Measurements from ENCODE around the gene CST9.
"Not testable (repeated sequence)": the region's sequence is repeated elsewhere in the genome, so short reads cannot be mapped to it uniquely, and the experiment has no call there.

CST9 gene

DNA sequence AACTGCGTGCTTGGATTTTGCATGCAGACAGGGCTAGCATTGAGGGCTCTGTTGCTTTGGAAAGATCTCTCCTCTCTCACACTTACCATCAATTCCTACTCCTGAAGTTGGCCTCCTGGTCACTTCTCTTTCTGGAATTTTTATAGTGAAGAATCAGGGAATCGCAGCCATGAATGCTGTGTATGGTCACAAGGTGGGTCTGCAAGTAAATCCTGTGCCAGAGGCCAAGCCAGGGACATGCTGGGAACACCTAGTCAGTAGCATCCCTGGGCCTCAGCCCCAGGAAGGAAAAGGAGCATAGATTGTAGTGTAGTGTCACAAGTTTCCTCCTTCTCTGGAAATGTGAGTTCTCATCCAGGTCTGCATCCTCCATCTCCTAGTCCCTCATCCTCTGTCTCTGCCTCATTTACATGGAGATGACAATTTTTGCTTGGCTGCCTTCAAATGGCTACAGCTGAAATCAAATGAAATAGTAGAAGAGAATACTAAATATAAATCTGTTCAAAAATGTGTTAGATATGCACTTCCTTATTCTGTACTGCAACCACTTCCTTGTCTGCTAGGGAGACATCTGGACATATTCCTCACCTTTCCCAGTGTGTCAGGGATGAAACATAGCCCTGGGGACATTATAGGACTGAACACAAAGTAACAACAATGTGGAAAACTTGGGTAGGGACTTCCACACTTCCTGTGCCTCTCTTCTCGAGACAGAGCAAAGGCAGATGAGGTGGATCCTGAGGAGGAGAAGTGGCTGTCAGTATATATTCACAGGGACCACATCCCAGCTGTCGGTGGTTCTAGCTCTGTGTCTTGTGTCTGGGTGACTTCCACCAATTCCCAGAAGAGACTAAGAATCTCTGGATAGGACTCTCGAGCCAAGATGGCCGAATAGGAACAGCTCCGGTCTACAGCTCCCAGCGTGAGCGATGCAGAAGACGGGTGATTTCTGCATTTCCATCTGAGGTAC lies 17.0 kb downstream of the CST9 start:
- in situ Hi-C loops (cut with MboI; ENCODE audit: low sequenced_read_pairs) = no loop called here

DNA sequence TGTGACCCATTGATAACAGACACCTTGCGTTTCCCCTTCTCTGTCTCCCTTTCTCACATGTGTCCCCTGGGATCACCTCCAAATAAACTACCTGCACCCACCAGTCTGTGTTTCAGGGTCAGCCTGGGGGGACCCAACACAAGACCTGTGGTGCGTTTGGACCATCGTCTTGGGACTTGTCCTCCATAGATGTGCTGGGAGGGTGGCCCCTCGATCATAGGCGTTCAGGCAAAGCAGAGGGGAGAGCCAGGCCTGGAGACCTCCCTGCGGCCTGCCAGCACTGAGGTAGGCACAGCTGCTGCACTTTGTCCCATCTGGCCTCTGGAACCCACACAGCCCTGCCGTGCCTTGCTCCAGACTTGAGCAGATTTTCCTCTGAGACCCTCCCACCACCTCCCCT lies 18.1 kb downstream of the CST9 start:
- in situ Hi-C loops (cut with MboI; ENCODE audit: low sequenced_read_pairs) = no loop called here

DNA sequence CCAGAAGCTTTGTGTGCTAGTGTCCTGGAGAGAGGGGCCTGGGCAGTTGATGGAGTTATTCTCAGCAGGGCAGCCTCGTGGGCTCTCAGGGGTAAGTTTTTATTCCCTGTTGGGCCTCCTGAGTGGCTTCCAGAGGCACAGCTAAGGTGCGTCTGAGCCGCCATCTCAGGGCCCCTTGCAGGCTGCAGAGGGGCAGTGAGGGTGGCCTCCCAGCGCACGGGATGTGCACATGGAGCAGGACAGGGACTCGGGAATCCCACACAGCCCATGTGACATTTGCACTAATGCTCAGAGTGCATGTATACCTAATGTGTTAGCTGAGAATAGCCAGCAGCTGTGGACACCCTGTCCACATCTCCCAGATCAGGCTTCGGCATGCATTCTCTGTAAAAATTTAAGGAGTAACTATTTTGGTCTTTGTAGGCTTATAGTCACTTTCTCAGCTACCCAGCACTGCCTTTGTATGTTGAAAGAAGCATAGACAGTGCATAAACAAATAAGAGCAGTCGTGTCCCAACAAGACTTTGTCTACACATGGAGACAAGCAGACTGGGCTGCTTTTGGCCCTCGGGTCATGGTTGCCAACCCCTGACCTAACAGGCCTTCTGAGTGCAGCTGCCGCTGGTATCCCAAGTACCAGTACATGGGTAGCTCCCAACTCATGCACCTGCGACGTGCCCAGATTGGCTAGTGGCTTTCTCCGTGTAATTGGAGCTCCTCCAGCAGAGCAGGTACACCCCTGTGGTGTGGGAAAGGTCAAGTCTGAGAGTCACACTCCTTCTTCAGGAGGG lies 18.8 kb downstream of the CST9 start:
- in situ Hi-C loops (cut with MboI; ENCODE audit: low sequenced_read_pairs) = no loop called here

DNA sequence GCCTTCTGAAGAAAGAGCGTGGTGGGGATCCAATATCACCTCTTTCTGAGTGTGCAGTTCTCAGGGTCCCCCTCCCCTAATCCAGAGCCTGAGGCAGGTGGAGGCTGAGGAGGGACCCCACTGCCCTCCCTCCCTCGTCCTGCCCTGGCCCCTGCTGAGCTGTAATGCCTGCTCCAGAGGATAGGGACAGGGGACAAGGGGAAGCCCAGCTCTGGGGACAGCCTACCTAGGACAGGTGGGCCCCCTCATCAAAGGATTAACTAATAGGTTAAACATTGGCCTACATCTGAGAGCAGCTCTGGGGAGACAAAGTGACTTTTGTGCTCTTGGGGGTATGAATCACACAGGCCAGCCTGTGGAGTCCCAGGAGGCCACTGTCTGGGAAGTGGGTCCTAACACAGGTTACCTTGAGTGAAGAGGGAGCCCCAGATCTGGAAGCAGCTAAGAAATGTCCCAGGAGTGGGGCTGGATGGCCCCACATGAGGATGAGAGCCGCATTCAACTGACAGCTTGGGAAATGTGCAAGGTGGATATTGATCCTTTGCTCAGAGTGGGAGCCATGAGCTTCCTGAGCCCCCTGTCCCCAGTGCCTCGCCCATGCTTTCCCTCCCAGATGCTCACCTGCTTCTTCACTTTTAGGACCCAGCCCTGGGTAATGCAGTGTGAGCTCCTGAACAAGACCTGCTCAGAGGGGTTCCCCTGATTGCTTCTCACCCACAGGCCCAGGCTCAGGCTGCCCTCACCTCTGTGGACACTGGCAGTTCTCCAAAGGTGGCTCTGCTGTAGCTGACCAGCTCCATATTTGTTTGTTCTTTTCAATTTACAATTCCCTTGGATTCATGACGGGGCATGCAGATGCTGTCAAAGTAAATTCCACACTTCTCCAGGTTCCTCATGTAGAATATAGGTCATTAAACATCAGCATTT lies 19.6 kb downstream of the CST9 start:
- in situ Hi-C loops (cut with MboI; ENCODE audit: low sequenced_read_pairs) = no loop called here

DNA sequence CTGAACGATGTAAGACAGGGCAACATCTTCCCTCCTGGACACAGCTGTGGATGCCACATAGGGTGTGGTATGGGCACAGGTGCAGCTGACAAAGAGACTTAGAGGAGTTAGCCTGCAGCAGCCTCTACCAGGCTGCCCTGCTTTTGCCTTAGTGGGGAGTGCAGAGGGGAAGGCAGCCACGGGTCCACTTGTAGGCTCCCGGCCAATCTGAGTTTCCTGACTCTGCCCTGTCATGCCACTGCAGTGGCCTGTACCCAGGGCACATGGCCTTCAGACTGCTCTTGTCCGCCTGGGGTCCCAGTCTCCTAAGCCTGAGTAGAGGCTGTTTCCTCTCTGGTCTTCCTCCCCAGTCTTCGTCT lies 20.3 kb downstream of the CST9 start:
- in situ Hi-C loops (cut with MboI; ENCODE audit: low sequenced_read_pairs) = no loop called here

DNA sequence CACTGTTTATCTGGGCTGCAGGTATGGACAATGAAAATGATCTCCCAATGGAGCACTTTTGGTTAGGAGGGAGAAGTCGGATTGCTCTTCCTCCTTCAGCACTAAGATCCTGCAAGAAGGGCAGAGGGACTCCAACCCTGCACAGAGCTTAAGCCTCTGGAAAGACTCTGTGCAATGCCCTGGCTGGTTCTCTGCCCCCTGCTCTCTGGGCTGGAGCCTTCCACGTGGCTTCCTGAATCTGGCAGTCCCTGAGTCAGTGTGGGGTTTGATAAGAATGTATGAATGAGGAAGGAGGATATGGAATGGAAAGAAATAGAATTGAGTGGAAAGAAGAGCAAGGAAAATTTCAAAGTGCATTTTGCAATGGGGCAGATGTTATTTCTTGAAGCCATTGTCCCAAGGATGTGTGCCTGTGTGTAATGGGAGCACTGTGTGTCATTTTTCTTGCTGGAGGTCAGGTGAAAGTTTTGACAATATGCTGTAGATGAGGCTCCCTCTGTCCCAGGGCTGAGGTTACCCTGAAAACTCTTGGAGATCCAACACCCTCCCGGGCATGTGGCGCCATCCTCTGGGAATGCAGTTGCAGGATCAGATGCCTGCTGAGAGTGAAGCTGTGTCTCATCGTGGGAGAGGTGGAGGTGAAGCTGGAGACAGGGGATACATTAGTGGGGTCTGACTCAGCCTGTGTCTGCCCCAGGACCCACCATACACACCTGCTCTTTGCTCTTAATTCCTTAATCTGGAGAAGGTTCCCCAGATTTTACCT lies 21.1 kb downstream of the CST9 start:
- in situ Hi-C loops (cut with MboI; ENCODE audit: low sequenced_read_pairs) = no loop called here

DNA sequence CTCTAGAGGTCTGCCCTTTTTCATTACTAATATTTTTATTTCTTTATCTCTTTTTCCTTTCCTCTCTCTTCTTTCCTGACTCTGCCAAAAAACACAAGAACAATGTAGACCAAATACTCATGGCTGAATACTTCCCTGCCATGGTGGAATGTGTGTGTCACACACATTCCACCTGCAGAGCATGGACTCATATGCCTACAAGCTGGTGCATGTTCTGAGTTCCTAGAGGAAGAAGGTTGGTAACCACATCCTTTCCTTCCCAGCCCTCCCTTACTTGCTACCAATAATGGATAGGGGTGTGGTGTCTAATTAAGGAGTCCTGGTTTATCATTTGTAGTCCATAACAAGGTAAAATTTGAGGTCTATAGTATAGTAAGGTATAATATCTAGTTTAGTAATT lies 22.2 kb downstream of the CST9 start:
- in situ Hi-C loops (cut with MboI; ENCODE audit: low sequenced_read_pairs) = no loop called here

DNA sequence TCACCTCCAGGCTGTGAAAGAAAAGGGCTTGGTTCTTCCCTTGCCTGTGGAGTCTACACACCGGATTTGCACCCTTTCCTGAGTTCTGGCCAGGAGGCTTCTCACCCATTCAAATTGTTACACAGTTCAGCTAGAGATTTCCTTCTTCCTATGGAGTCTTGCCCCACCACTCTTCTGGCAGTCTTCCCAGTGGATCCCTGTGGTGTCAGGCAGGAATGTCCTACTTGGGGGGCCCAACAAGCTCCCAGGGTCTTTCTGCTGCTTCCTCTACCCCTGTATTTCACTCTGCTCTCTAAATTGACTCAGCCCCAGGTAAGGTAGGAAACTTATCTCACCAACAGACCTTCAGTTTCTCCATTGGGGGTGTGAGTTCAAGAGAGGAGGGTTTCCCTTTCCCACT lies 23.4 kb downstream of the CST9 start:
- in situ Hi-C loops (cut with MboI; ENCODE audit: low sequenced_read_pairs) = no loop called here

DNA sequence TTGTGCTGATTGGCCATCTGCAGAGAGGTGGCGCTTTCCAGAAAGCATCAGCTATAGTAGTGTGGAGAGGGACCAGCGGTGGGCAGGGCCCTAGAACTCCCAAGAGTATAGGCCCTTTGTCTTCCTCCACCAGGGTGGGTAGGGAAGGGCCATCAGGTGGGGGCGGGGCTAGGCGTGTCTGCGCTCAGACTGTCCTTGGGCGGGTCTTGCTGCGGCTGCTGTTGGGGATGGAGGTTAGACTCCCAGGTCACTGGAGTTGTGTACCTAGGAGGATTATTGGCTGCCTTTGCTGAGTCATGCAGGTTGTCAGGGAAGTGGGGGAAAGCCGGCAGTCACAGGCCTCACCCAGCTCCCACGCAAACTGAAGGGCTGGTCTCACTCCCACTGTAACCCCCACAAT lies 23.9 kb downstream of the CST9 start:
- in situ Hi-C loops (cut with MboI; ENCODE audit: low sequenced_read_pairs) = not testable (repeated sequence)

DNA sequence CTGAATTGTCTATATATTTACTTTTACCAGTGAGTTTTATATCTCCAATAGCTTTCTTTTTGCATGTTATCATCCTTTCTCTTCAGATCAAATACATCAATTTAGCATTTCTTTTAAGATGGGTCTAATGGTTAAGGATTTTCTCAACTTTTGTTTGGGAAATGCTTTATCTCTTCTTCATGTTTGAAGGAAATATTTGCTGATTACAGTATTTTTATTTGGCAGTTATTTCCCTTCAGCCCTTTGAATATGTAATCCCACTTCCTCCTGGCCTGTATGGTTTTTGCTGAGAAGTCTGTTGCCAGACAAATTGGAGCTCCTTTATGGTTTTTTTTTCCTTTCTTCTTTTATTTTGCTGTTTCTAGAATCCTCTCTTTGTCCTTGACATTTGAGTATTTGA lies 30.7 kb downstream of the CST9 start:
- in situ Hi-C loops (cut with MboI; ENCODE audit: low sequenced_read_pairs) = no loop called here

DNA sequence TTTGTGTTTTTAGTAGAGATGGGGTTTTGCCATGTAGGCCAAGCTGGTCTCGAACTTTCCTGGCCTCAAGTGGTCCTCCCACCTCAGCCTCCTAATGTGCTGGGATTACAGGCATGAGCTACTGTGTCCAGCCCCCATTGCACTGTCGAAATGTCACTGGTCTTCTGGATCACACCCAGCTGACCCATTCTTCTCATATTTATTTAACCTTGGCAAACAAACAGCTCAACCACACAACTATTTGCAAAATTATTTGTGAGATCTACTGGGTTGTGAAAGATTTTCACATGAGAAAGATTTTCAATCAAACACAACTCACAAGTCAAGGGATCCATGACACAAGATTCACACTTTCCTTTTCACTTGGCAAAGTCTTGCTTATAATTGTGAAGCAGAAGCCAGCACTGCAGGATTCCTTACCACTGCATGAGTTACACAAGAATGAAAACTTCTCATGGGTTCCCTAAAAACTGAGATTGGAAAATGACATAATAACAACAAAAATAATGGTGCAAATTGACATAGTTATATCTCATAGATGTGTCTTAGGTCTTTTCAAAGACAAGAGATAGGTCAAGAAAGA lies 35.4 kb downstream of the CST9 start:
- in situ Hi-C loops (cut with MboI; ENCODE audit: low sequenced_read_pairs) = no loop called here

DNA sequence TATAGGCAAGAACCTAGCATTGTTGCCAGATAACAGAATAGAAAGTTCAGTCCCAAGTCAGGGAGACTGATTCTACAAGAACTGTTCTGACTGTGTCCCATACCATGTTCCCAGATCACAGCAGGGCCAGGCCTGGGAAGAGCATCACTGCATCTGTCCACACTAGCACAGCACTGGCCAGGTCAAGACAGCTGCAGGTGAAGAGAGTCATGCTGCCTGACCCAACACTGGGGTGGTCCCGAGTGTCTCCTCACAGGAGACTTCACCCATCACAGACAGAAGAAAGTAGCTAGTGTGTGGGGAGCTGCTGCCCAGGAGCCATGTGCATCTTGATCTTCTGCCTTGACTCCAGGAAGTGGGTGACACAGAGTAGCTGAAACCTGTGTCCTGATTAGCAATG lies 36.1 kb downstream of the CST9 start:
- in situ Hi-C loops (cut with MboI; ENCODE audit: low sequenced_read_pairs) = no loop called here

DNA sequence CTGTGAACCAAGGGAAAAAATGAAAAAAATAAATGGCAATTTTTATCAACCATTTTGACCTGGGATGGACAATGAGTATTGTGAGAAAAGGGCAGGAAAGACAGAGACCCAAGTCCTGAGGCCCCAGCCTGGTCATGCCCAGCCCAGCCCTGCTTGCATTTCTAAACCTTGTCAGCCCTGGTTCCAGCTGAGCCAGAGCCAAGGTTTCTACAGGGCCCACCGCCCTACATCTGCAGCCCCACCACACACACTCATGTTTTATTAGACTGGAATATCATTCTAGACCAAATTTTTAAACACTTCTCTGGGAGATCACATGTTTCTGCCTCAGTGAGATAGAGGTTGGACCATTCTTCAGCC lies 36.8 kb downstream of the CST9 start:
- in situ Hi-C loops (cut with MboI; ENCODE audit: low sequenced_read_pairs) = no loop called here

DNA sequence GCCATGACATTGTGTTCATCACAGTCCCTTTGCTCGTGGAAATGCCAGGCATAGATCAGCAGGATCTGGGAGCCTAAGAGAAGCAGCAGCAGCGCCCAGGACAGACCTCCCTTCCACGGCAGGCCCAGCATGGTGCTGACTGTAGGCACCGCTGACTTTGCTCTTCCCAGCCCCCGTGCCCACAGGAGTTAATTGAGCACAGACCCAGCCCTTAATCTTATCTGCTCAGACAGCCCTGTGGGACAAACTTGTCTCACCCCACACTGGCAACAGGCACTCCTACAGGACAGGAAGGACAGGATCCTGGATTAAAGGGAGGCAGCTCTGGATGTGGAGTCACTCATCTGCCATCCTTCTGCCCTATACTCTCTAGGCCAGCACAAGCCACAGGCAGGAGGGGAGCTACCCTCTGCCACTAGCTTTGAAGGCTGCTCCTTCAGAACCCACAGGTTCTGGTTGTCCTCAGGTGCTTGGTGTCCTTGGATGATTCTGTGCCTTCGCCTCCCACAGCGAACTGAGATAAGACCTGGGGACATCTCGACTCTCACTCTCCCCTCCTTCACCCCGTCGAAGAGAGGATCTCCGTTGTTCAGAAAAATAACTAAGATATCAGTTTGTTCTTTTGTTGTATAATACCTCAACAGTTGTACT lies 37.3 kb downstream of the CST9 start, which contains the start of gene CST9L:
CST9L (minus strand) TSS at position 165 of the 651 bp plus-strand sequence; CDS start at position 131, 34 bp downstream.
- in situ Hi-C loops (cut with MboI; ENCODE audit: low sequenced_read_pairs) = no loop called here

DNA sequence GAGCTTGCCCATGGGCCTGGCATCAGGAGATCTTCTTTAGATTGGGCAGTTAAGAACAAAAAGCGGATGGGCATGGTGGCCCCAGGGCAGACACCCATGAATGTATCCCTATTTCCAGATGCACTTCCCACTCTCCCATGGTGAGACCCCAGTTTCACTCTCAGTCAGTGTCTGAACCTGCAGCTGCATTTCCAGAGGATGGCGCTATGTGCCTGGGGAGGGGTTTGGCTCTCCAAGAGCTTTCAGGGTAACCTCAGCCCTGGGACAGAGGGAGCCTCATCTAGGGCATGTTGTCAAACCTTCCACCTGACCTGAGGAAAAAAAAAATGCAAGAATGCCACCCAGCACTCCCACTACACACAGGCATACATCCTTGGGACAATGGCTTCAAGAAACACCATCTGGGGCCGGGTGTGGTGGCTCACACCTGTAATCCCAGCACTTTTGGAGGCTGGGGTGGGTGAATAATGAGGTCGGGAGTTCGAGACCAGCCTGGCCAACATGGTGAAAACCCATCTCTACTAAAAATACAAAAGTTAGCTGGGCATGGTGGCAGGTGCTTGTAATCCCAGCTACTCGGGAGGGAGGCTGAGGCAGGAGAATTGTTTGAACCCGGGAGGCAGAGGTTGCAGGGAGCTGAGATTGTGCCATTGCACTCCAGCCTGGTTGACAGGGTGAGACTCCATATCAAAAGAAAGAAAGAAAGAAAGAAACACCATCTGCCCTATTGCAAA lies 39.4 kb downstream of the CST9 start:
- in situ Hi-C loops (cut with MboI; ENCODE audit: low sequenced_read_pairs) = no loop called here

DNA sequence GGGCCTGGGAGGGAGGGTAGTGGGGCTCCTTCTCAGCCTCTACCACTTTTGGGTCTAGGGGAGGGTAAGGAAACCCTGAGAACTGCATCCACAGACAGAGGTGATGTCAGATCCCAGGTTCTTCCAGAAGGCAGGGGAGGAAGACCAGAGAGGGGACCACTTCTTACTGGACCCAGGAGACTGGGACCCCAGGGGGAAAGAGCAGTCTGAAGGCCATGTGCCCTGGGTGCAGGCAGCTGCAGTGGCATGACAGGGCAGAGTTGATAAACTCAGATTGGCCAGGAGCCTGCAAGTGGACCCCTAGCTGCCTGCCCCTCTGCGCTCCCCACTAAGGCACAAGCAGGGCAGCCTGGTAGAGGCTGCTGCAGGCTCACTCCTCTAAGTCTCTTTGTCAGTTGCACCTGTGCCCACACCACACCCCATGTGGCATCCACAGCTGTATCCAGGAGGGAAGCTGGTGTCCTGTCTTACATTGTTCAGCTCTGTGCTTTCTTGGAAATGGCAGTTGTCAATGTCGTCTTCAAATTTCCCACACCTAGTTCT lies 40.1 kb downstream of the CST9 start:
- in situ Hi-C loops (cut with MboI; ENCODE audit: low sequenced_read_pairs) = no loop called here

DNA sequence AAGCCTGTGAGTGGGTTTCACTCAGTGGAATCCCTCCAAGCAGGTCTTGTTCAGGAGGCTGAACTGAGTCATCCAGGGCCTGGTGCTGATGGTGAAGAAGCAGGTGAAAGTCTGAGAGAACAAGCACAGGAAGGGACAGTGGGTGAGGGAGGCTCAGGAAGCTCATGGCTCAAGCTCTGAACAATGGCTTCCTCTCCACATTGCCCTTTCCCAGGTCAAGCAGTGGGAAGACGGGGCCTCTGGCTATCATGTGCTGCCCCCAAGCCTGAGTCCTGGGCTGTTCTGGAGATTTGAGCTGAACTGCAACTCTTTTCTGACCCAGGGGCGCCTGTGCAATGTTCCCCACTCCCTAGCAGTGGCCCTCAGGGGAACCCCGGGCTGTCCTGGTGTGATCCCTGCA lies 40.8 kb downstream of the CST9 start:
- in situ Hi-C loops (cut with MboI; ENCODE audit: low sequenced_read_pairs) = no loop called here

DNA sequence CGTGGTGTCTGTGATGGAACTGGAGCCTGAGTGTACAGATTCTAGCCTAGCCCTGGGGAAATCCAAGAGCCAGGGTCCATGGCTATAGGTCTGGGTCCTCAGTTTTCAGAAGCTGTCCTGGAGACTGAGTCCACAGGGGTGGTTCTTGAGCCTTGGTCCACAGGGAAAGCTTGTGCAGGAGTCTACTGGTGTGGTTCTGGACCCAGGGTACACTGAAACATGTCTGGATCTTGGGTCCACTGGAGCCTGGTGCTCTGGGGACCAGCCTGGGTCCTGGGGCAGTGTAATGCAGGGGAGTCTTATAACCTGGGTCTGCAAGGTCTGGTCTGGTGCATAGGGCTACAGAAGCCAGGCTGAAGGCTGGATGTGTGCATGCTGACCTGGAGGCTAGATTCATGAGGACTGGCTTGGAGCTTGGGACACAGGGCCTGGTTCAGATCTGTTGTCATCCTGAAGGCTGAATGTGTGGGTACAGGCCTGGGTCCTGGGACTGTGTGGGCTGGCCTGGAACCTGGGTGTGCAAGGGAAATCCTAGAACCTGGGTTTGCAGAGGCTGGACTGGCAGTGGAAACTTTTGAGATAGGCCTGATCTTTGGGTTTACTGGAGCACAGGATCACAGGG lies 42.9 kb downstream of the CST9 start:
- in situ Hi-C loops (cut with MboI; ENCODE audit: low sequenced_read_pairs) = no loop called here

Data from hTERT RPE-1 (cell line).